GM18520 (cell line): Measurements from ENCODE around the gene HORMAD2.
"Not testable (repeated sequence)": the region's sequence is repeated elsewhere in the genome, so short reads cannot be mapped to it uniquely, and the experiment has no call there.

ENCODE experiments used
- ATAC-seq: cut with Tn5 transposase; IDR thresholded peaks from one replicate; pipeline ENCODE4 v1.9.1; 2021; ENCODE audit not compliant: unreplicated experiment

The HORMAD2 gene

DNA sequence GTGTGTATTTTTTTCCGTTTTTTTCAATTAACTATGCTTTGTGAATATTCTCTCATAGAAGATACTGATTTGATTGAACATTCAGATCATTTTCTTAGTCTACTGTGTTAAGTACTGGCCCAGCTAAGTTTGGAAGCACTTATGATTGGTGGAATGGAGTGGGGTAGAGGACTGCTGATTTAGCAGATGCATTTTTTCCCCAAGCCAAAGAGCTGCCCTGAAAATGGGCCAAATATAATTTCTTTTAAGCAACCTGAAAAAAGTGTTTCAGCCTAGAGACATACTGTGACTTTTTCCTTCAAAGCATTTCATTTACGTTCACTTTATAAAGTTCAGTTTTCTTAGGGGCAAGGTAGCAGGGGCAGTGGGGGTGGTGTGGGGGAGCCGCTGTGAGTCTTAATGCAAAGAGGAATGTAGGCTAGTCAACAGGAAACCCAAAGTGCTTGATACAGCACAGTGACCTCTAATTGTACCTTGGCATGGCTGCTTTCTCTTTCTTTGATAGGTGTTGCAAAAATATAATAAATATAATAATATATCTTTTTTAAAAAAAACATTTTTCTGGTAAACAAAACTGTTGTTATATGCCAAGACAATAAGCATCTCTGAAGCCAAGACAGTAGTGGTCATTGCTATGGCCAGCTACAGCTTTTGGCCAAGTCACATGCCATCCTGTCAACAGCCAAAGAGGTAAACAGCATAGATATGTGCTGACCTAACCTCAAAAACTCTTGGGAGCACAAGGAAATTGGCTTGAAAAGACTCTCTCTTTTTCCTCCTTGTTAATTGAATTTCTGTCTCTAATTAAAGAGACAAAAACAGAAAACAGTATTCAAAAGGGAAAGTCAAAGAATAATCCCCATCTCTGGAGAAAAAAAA, 107.5 kb downstream of the HORMAD2 start:
- ATAC-seq = no peak

- ATAC-seq = no peak
Observed at GRCh38 chr22:30188911-30189310, 108.6 kb downstream of the HORMAD2 start.

- ATAC-seq = no peak
Observed at GRCh38 chr22:30190574-30190973, 110.3 kb downstream of the HORMAD2 start.

GRCh38 chr22:30191040-30191701, 110.9 kb downstream of the HORMAD2 start:
- ATAC-seq = no peak

DNA sequence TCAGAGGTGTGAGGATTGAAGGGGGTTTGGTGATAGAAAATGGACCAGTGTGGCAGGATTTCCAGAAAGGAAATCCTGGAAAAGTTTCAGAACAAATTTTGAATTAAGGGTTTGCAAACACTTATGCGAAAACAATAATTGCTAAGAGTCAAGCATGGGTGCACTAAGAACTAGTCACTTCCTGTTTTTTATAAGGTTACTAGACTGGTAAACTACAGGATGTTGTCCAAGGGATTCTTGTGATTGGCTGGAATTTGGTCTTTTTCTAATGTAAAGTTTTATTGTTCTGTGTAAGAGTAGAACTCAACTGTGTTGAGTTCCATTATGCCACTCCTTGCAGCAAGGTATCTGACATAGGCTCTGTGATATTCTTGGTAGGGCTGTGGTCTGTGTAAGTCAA, 112.2 kb downstream of the HORMAD2 start:
- ATAC-seq = no peak

DNA sequence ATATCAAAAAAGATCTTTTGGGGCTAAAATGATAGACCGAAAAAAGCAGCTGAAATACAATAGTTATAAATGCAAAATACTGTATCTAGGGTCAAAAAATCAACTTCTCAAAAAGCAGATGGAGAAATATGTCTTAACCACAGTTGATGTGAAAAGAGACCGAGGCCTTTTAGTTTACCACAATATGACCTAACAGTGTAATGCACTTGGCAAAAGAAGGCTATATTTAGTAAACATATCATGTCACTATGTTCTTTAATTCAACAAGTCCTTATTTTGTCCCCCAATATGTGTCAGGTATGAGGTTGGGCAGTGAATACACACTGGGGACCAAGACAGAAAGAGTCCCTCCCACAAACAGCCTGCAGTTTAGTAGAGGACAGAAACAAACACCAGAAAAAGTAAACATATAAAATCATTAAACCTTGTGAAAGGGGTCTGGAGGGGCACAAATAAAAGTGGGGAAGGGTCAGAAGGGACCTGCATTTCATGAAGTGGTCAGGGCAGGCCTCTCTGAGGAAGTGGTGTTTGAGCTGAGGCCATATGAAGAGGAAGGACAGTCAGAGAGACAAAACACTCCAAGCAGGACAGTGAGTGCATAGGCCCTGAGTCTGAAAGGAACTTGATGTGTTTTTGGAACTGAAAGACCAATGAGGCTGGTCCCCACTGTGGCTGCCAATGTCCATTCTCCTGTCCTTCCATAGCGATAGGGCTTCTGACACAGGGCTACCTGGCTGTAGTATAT, 112.9 kb downstream of the HORMAD2 start:
- ATAC-seq = no peak

GRCh38 chr22:30195245-30196140, 115.2 kb downstream of the HORMAD2 start:
- no peak for ATAC-seq

DNA sequence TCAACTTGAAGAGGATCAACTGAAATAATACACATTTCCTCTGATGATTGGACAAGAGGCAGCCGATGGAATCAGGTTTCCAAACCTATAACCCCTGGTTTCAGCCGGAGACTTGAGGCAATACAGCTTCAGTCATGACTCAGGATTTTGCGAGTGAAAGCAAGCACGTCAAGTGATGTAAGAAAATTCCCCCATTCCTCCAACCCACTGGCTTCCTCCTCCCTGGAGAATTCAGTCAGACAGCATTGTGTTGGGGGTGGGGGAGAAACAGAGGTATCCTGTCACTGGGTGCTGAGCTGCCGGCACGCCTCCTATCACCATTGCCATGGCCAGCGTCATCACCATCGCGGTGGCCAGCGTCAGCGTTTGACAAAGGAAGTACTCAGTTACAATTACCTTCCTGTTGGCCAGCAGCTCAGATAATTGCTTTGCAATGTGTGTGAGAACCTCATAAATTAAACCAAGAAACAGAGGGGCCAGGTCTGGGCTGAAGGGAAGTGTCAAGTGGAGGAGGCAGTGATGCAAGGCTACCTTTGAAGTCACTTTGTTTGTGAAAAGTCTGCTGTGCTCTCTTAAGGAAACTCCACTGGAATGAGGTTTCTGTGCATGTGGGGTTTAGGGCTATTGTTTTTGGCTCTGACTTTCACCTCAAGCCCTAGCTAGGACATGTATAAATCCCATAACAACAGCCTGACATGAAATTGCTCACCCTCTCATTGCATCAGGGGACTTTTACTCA, 116.0 kb downstream of the HORMAD2 start:
- ATAC-seq = no peak

DNA sequence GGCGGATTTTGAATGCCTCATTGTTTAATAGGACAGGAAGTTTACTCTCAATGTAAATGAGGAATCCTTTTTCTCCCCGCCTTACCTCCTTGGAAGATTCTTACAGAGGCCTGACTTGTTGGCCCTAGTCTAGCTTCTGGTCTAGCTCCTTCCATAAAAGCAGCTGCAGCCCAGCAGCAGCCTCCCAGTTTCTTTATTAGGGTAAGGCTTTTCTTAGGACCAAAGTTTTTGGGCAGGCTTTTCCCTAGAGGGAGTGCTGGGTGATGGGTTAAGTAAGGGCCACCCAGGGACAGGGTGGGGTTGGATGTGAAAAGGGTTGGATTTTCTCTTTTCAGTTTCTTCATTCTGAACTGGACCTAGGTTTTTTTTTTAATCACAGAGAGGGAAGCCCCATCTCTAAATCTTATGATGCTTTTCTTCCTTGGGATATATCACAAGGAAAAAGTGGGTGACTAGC, 116.6 kb downstream of the HORMAD2 start:
- no peak for ATAC-seq

DNA sequence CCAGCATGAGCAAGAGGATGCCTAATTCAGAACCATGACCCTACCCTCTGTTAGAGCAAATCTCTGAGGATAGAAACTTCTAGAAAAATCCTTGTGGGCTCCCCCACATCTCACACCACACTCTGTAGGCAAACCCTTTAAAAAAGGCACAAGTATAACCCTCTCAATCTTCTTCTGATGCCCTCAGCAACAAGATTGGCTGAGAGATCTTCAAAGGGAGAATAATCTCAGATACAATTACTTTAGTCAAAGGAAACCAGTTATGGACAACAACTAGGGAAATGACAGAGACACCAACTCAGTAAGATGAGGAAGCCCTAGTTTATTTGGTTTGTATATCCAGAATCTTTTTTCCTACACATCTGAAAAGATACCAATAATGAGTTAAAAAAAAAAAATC, 117.1 kb downstream of the HORMAD2 start:
- no peak for ATAC-seq

DNA sequence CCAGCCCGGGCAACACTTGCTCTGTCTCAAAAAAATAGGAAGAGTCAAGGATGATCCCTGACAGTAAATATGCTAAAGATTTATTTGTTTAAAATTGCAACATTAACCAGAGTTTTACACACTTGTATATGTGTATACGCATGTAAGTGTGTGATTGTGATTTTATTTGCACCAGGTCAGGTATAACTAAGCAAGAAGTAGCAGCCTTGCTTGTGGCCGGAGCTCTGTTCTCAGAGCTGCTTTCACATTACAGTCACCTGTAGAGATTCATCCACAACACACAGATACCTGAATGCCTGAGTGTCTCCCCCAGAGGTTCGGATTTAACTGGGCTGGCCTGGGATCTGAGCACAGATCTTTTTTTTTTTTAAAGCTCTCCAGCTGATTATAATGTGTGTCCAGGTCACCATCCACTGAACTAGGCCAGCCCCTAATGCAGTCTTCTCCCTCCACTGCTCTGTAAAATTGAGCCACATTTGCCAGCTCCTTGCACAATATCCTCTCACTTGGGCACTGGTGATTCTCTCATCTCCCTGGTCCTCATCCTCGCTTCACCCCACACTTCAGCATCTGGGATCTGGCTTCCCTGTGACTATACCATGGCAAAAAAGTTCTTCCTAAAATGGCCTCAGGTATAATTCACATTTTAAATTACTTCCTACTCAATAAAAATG, 118.0 kb downstream of the HORMAD2 start:
- ATAC-seq = no peak

GRCh38 chr22:30198921-30199320, 118.7 kb downstream of the HORMAD2 start:
- ATAC-seq = no peak

- ATAC-seq = not testable (repeated sequence)
Observed at GRCh38 chr22:30200905-30201304, 120.6 kb downstream of the HORMAD2 start.

DNA sequence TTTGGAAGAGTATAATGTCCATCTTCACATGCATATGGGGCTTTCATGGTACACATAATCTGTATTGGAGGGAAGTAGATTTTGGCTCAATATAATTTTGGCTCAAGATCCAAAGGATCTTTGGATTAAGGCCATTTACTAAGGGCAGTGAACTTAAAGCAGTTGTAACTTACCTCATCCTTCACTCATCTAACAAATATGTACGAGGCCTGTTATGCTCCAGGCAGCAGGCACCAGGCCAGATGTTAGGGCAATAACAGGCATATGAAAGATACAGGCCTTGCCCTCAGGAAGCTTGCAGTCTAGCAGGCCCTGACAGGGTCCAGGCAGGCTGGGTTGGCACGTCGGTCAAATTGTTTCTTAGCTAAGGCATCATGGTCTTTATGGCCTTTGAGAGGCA, 121.7 kb downstream of the HORMAD2 start:
- ATAC-seq = no peak

GRCh38 chr22:30202531-30203006, 122.3 kb downstream of the HORMAD2 start:
- no peak for ATAC-seq

DNA sequence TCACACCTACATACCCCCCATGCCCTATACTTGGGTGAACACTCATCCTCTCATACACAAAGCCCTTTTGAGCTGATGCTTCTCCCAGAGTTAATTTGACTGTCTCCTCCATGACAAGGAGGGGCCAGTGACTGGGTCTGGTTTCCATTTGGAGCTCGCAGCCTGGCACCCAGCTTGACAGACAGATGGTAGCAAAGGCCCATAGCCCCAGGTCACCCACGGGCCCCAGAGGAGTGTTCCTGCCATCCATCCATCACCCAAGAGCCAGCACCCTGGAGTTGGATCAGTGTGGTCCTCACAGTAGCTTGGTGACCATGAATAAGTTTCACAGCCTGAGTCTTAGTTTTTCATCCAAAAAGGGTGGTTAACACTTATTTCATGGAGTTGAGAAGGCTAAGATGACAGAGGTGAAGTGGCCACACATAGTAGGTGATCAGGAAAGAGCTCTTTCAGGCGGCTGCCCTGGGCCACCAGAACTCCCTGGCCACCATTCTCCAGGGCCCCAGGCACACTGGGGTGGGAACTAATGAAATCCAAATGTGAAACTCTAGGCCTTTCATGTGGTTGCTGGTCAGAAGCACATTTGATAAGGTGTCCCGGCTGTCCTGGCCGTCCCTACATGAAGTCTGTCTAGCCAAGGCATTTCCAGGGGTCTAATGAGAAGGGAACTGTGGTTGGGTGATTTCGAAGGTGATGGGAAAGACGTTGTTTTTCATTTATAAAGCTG, 123.9 kb downstream of the HORMAD2 start:
- ATAC-seq = no peak

DNA sequence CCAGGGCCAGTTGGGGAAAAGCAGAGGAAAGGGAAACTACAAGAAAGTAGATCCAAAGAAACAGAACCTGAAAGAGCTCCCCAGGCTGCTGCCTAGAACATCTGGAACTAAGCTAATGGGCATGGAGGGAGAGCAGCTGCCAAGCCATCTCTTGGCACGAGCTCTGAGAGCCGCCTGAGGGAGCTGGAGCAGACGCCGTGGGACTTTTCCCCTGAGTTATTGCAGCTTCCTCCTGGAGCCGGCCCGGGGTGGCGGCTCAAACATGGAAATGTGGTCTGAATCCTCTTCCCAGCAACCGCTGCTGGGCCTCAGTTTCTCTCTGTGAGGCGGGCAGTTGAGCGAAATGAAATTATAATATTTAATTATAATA, 124.5 kb downstream of the HORMAD2 start:
- ATAC-seq = no peak

DNA sequence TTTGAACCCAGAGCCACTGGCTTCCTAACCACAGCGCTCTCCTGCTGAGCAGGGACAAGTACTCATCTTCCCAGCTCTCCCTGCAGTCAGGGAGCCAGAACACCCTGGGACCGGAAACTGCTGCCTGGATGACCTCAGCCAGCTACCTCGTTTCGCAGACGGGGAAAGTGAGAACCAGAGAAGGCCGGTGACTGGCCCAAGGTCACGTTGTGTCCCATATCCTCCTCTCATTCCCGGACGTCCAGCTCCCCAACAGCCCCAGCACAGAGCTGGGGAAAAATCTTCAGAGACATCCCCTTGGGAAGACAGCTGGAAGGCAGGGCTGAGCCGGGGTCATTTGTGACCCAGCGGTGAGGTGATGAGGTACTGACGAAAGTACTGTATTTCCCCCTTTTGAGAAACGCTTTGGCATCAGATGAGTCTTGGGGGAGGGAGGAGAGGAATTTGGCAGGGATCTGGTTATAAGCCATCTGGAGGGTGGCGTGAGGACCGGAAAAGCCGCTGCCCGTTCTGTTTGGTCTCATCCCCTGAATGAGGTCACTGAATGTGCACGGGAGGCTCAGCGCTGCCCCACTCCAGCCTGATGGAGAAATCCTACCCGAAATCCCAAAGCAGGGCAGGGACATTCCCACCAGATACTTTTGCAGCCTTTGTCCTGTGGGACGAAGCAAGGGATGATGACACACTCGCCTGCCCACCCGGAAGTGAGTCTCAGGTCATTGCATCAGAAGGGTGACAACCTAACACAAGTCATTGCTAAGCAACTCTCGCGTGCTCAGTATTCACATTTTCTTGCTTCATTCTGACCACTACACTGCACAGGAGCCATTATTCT, 125.2 kb downstream of the HORMAD2 start:
- no peak for ATAC-seq
